ENCODE results near the gene FGF12. TPM values are rescaled to one million over a fixed set of nuclear protein-coding genes. Genes with fewer than 3 reads are reported as not detected.

The FGF12 gene
- total RNA-seq, 1 experiment from 2014 or later = 0.51 TPM

DNA sequence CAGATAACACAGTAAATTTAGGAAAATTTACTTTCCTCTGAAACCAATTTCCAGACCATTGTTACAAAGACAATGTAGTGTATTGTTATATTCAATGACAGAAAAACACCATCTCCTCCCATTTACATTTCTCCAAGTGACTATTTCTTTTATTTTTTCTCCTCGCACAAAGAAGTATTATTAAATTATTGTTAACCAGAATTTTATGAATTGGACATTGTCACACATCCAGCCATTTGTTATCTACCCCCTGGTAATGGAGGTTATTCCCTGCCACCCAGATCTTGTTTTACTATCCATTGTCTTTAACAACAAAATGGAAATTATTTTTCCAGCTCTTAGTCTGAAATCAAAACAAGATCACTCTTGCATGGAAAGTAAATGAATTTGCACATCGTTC, 511.3 kb downstream of the FGF12 start:
- CTCF ChIA-PET = no interaction called here
- no peaks in the 10 kb centered on the region for H3K4me1 ChIP-seq (ENCODE audit: control insufficient read depth, insufficient read depth, low read length)
- no peaks in the 10 kb centered on the region for H3K9me3 ChIP-seq (ENCODE audit: control insufficient read depth, insufficient read depth, low read depth, low read length)
- H3K4me3 ChIP-seq (ENCODE audit: low read depth in 2 of 2, low read length in 2 of 2) = no peak overlapping the region
- POLR2A ChIA-PET = no interaction called here
- TF ChIP-seq CTCF (IDR thresholded peaks at IDR 0.05) = no peak
- no peak for TF ChIP-seq REST (IDR thresholded peaks at IDR 0.05; ENCODE audit: insufficient read depth in 1 of 2, low read depth in 2 of 2, low read length in 1 of 2)
- no peak for TF ChIP-seq SIN3A (IDR thresholded peaks at IDR 0.05; ENCODE audit: borderline replicate concordance, insufficient read depth, low read depth, low read length)
- no peak for ATAC-seq
- no TSS peak for BruUV-seq (replicated peaks)
- H3K27ac ChIP-seq (ENCODE audit: low read length) = no peak overlapping the region
- DNase-seq (ENCODE audit: low read depth, low spot score) = no peak
- no peaks in the 10 kb centered on the region for H3K27me3 ChIP-seq (ENCODE audit: control insufficient read depth, insufficient read depth, low read length)
- in situ Hi-C loops (cut with HindIII; ENCODE audit: low pct_unique_long_range_greater_than_20kb, low sequenced_read_pairs) (no loop called here), intact Hi-C loops (cut with micrococcal nuclease; ENCODE audit: unreplicated experiment) (no loop called here)
- H3K36me3 ChIP-seq (ENCODE audit: control insufficient read depth, insufficient read depth, low read length) = no peaks in the 10 kb centered on the region

DNA sequence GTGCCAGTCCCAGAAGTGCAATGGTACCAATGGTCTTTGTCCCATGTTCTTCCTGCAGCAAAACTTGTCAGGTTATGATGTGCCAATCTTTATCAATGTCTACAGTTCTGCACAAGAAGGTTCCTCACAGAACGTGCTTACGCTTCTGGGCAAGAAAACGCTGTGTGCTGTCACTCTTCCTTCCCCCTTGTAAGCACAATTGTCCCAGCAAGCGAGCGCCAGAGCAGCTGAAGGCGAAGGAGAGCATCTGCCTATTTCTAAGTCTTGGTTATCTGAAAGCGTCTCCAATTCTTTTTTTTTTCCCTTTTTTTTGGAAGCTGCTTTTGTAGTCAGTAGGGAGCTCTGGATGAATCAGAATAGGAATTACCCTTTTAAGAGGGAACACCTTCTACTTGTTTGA, 514.4 kb downstream of the FGF12 start:
- DNase-seq (ENCODE audit: low read depth, low spot score) = no peak
- in situ Hi-C loops (cut with HindIII; ENCODE audit: low pct_unique_long_range_greater_than_20kb, low sequenced_read_pairs) (no loop called here), intact Hi-C loops (cut with micrococcal nuclease; ENCODE audit: unreplicated experiment) (no loop called here)
- no peaks in the 10 kb centered on the region for H3K36me3 ChIP-seq (ENCODE audit: control insufficient read depth, insufficient read depth, low read length)
- H3K9me3 ChIP-seq (ENCODE audit: control insufficient read depth, insufficient read depth, low read depth, low read length) = no peaks in the 10 kb centered on the region
- ChIA-PET POLR2A (no interaction called here), CTCF (interaction anchor here (0.6 to 0.7 kb wide), 2 partner anchors 19 to 819 kb away, joined by 3 to 4 read pairs; no protein-coding TSS in a partner anchor)
- ATAC-seq = no peak
- no peak overlapping the region for H3K27ac ChIP-seq (ENCODE audit: low read length)
- TF ChIP-seq TCF7L2 (IDR thresholded peaks at IDR 0.05; ENCODE audit: low read depth, low read length) = no peak
- TF ChIP-seq REST (IDR thresholded peaks at IDR 0.05; ENCODE audit: insufficient read depth in 1 of 2, low read depth in 2 of 2, low read length in 1 of 2) = no peak
- no peak for TF ChIP-seq POLR2AphosphoS5 (IDR thresholded peaks at IDR 0.05; ENCODE audit: low read depth, low read length)
- TF ChIP-seq CTCF (IDR thresholded peaks at IDR 0.05) = no peak
- TF ChIP-seq SIN3A (IDR thresholded peaks at IDR 0.05; ENCODE audit: borderline replicate concordance, insufficient read depth, low read depth, low read length) = no peak
- no peak overlapping the region for H3K4me3 ChIP-seq (ENCODE audit: low read depth in 2 of 2, low read length in 2 of 2)
- H3K4me1 ChIP-seq (ENCODE audit: control insufficient read depth, insufficient read depth, low read length) = no peaks in the 10 kb centered on the region
- BruUV-seq (replicated peaks) = no TSS peak
- H3K27me3 ChIP-seq (ENCODE audit: control insufficient read depth, insufficient read depth, low read length) = no peaks in the 10 kb centered on the region

Measured in Panc1 (cell line).